NK-92 treated with Interleukin-12 subunit alpha and Interleukin-12 subunit beta, amount 100 ng/mL, for 24 hours (cell line): ENCODE data around the gene TMEM132E.

Experiments used
- DNase-seq: peaks from one replicate; lab custom pipeline; 2025; lab: John Stamatoyannopoulos, UW

TMEM132E gene

DNA sequence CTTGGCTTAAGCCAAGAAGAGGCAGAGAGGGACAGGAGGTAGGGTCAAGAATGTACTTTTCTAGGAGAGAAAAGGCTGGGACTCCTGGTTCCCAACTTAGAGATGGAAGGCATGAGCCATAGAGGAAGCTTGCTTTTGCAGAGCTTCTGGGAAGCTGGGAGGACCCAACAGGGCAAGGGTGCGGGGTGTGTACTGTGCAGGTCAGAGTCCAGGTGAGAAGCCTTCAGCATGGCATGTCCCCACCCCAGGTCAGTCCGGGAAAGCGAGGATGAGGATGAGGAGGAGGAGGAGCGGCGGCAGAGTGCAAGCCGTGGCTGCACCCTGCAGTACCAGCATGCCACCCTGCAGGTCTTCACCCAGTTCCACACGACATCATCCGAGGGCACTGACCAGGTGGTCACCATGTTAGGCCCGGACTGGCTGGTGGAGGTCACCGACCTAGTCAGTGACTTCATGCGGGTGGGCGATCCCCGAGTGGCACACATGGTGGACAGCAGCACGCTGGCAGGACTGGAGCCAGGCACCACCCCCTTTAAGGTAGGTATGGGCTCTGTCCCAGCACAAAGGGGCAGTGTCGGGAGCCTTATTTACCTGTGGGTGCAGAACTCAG lies 55.3 kb downstream of the TMEM132E start:
- no peak for DNase-seq

DNA sequence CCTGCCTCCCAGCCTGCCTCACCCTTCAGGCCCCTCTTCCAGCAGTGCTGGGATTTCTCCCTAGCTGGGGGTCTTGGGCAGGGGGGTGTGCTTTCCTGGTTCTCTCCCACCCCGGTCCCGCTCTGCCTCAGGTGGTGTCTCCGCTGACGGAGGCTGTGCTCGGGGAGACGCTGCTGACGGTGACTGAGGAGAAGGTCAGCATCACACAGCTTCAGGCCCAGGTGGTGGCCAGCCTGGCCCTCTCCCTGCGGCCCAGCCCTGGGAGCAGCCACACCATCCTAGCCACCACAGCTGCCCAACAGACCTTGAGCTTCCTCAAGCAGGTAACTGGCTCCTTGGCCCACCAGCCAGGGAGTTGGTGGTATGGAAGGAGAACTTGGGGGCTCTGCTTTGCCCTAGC lies 56.5 kb downstream of the TMEM132E start:
- no peak for DNase-seq

DNA sequence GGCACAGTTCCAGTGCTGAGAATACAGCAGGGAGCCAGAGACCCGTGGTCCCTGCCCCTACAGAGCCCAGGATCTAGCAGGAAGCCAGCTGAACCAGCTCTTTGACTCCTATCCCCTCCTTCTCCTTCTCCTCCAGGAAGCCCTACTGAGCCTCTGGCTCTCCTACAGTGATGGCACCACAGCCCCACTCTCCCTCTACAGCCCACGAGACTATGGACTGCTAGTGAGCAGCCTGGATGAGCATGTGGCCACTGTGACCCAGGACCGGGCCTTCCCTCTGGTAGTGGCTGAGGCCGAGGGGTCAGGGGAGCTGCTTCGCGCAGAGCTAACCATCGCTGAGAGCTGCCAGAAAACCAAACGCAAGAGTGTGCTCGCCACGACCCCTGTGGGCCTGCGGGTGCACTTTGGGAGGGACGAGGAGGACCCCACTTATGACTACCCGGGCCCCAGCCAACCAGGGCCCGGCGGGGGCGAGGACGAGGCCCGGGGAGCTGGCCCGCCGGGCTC lies 57.7 kb downstream of the TMEM132E start:
- DNase-seq: no peak

DNA sequence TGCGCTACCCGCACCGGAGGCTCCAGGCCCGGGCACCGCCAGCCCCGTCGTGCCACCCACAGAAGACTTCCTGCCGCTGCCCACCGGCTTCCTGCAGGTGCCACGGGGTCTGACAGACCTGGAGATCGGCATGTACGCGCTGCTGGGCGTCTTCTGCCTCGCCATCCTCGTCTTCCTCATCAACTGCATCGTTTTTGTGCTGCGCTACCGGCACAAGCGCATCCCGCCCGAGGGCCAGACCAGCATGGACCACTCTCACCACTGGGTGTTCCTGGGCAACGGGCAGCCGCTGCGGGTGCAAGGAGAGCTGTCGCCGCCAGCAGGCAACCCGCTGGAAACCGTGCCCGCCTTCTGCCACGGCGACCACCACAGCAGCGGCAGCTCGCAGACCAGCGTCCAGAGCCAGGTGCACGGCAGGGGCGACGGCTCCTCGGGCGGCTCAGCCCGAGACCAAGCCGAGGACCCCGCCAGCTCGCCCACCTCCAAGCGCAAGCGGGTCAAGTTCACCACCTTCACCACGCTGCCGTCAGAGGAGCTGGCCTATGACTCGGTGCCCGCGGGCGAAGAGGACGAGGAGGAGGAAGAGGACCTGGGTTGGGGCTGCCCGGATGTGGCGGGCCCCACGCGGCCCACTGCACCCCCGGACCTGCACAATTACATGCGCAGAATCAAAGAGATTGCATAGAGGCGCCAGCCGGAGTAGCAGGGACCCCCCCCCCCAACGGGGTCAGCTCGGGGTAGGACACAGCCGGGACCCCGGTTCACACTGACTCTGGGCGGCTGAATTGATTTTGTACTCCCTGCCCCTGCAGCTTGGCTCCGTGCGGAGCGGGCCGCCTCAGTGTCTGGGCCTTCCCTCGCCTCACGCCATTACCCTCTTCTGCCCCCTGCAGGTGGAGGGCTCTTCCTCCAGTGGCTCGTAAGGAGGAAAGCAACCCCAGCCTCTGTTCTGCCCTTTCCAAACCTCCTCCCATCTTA lies 58.5 kb downstream of the TMEM132E start:
- DNase-seq: peak; percentile 7

DNA sequence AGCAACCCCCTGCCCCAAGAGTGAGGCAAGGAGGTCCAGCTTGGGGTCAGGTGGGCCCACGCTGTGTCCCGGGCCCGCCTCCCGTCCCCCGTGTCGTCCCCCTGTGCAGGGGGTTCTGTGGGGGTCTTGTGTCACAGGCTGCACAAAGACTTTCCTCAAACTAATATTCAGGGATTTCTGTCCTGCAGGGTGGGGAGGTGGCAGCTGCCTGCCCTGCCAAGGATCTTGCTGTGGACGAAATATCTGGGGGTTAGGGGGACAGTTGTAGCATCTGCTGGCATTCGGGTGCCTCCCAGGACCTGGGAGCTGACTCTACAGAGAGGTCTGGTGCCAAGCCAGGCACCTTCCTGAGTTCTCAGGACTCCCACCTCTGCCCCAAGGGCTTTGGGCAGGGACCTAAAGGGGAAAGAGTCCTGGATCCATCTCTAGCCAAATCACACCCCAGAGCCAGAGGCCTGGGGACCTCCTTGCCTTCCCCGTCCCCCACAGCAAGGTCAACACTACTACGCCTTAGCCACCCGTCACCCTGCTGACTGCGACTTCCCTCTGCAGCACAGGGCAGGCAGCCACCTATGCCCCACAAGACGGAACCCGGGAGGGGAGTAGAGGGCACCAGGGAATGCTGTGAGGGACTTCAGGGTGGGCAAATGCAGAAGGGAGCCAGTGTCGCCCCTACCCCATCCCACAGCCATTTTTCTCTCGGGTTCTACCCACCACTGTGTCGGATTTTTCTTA lies 59.3 kb downstream of the TMEM132E start:
- DNase-seq: no peak

DNA sequence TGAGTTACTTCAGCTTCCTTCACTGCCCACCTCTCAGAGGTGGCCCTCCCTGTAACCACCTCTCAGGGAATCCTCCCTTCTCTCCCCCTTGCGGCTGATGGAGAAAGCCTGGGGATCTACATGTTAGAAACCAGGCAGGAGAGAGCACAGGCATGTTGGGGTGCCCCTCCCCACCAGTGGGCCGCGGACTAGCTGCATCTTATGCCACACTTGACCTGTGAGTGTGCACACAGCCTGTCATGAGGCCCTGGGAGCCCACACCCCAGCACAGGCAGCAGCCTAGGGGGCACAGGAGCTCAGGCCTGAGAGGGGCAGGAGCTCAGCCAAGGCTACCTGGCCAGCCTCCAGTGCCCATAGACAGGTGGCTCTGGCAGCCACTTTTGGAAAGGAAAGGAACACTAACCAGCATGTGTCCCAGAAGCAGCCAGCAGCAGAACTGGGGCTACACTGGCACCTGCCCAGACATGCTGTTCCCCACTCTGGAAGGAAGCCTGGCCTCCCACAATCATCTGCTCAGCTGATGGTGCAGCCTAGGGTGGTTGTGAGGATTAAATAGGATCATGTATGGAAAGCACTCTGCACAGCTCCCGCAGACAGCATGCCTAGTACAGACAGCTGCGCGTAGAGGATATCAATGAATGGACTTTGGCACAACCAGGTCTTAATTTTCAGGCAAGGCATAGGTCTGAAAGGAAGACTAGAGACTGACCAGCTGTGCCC lies 60.5 kb downstream of the TMEM132E start:
- no peak for DNase-seq

DNA sequence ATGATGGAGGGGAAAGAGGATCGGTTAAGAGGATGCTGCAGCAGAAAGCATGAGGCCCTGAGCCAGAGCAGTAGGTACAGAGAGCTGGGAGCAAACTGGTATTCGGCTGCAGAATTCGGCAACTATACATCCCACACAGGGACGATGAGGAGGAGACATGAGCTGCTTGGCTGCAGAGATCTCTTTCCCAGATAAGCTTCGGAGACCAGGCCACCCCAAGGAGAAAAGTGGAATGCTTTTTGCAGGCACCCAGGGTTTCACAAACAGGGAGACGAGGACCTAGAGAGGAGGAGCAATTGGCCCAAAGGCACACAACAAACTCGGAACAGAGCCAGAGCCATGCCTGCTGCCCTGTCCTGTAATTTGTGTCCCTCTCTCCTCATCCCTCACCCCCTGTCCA lies 62.0 kb downstream of the TMEM132E start:
- no peak for DNase-seq

DNA sequence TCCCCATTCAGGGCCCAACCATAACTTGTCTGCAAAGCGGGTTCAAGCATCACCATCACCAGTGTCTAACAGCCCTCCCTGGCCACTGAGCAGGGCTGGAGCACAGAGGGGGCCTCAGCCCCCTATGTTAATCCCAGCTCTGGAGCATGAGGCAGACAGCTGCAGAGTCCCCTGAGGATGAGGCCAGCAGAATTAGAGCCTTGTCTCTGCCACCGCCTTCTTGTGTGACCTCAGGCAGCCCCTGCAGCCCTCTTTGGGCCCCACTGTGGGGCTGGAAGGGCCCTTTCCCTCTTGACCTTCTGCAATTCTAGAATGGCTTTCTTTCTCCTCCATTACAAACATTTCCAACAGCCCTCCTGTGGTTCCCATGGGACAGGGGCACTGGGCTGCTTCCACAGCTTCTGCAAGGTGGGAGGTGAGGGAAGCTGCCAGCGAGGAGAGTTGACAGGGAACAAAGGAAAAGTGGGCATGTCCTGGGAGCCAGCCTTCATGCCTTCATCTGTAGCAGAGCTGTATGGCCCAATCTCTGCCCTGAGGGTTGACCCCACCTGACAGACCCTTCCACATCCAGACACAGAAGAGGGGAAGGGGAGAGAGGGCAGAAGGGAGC lies 65.7 kb downstream of the TMEM132E start:
- no peak for DNase-seq

DNA sequence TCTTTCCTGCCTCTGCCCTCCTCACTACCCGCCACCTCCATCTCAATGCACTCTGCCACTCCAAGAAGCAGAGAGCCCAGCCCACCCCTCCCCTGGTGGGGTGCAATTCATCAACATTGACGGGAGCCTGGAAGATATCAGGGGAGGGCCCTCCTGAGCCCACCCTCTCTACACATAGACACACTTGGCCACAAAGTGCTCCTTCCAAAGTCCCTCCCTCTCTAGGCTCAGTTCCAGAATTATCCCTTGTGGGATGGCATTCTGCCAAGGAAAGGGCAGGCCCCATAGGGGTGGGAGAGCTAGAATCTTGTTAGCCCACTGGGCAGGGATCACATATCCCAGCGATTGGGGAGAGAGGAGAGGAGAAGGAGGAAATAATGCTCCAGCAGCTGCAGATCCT lies 66.2 kb downstream of the TMEM132E start:
- no peak for DNase-seq

DNA sequence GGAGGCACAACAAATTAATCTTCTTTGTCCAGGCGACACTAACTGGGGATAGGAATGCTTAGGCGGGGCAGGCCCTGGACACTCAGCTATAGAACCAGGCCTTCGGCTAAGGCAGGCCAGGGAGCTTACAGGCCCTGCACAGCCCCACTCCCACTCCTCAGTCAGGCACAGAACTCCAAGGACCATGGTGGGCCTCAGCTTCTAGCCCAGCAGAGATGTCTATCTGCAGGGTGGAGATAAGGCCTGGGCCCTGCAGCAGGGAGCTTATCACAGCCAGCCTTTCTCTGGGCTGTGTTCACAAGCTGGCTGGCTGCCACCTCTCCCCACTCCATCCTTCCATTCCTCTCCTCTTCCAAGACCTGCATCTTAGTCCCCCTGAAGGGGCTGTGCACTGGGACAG lies 68.1 kb downstream of the TMEM132E start:
- no peak for DNase-seq

DNA sequence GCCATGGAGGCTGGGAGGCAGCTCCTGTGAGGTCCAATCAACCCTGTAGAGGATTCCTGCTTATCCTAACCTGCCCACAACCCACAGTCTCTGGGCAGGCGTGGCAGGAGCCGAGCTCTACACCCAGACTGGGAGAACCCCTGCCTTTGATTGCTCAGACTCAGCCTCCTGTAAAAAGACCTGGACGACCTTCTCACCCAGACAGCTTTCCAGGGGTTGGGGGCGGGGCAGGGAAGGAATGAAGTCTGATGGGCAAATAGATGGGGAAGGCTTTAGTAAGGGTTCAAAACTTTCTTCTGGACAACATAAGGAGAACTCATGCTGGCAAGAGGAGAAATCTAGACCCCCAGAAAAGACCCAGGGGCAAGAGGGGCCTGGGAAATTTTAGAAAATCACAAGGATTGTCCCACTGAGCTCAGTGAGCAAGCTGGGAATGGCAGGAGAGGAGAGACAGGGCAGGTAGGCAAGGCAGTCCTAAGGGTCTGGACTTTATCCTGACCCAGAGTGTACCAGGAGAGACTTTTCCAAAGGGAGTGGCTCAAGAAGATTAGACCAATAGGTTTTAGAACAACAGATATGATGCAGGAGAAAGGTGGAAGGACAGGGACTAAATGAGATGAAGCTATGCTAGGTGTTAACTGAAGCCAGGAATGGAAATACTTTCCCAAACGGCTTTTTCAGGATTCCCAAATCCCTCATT lies 70.8 kb downstream of the TMEM132E start:
- no peak for DNase-seq

DNA sequence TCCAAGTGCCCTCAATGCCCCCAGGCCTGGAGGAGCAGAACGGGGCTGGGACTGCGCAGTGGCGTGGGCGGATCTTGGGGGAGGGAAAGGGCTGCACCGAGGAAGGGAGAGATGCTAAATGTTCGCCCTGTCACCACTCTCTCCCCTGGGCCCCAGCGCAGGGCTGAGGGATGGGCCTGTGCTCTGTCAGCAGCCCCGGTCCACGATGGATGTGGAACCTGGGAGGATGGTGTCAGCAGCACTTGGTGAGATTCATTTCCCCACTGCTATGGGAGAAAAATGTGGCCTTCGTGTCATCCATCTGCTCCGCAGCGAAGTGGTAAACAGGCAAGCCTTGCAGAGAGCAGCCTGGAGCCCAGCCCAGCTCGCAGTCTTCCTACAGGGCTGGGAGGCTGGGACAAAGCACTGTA lies 72.0 kb downstream of the TMEM132E start:
- no peak for DNase-seq

DNA sequence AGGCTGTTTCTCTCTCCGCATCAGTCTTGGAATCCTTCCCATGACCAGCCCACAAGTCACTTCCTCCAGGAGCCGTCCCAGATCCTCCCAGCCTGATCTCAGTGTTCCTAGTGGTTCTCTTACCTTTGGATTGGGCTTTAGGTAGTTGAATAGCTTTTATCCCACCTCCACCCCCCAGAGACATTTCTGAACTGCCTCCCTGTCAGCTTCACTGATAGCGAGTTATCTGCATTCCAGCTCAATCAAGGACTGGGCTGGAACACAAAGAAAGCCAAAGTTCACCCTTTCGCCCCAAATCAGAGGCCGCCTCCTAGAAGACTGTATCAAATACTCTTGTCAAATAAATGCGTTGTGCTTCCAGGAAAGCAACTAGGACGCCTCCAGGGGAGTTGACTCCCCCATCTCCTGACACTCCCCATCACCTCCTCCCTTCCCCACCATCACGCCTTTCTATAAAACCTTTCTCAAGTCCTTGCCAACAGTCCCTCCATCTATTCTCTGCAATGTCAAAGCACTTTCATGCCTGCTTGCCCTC lies 72.7 kb downstream of the TMEM132E start:
- no peak for DNase-seq

DNA sequence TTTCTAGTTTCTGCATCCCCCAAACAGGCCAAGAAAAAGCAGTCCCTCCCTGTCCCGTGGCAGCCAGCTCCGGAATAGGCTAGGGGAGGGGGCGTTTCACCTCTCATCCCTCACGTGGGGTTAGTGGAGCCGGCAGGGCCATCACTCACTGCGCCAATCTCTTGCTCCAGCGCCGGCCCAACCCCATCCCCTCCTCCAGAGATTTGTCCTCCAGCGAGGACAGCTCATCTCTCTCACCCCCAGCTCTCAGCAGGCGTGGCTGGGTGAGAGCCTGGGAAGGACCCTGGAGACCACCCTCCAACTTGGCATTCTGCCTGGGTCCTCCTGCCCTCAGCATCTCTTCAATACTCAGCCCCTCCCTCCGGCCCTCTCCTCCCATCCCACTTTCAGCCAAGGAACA lies 74.1 kb downstream of the TMEM132E start:
- DNase-seq: no peak

DNA sequence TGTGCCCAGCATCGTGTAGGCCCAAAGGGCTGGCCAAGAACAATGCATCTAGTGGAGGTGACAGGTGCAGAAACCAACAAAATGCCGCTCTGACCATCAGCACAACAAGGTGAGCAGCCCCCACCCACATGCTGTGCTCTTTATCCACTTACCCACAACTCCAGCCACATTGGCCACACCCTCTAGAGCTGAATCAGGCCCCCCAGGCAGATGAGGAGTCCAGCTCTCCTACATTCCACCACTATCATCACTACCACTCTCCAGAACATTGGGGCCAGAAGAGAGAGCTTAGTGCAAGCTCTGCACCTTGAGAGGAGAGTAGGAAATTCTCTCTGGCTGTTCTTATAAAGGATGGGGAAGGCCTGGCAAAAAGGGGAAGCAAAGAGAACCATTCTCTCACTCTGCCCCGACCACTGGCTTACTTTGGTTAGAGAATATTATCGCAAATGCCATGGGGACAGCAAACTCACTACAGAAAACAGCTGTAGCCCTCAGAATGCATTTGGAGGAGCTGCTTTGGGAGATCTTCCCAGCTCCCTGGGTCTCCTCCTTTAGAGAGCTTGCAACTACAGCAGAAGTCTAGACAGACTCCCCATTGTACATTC lies 75.0 kb downstream of the TMEM132E start:
- no peak for DNase-seq

DNA sequence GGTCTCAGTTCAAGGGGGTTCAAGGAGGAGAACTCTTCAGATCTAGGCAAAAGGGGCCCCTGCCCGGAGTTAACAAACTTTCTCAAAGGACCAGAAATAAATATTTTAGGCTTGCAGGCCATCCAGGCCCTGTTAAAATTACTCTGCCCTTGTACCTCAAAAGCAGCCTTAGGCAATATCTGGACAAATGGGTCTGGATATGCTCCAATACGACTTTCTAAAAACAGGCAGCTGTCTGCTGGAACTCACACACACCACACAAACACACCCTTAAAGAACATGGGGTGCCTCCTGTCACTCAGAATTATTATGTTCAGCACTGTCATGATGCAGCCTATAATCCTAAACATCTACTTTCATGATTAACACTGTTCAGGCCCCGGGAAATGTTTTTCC lies 75.5 kb downstream of the TMEM132E start:
- DNase-seq: no peak

DNA sequence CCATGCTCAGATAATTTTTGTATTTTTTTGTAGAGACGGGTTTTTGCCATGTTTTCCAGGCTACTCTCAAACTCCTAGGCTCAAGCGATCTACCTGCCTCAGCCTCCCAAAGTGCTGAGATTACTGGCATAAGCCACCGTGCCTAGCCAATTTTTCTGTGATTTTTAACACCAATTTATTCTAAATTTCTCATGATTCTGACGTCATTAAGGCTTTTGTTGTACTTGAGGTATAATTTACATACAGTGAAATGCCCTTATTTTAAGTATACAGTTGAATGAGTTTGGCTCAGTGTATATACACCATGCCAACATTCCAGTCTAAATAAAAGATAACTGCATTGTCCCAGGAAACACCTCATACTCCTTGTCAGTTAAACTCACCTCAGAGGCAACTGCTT lies 77.4 kb downstream of the TMEM132E start:
- no peak for DNase-seq

DNA sequence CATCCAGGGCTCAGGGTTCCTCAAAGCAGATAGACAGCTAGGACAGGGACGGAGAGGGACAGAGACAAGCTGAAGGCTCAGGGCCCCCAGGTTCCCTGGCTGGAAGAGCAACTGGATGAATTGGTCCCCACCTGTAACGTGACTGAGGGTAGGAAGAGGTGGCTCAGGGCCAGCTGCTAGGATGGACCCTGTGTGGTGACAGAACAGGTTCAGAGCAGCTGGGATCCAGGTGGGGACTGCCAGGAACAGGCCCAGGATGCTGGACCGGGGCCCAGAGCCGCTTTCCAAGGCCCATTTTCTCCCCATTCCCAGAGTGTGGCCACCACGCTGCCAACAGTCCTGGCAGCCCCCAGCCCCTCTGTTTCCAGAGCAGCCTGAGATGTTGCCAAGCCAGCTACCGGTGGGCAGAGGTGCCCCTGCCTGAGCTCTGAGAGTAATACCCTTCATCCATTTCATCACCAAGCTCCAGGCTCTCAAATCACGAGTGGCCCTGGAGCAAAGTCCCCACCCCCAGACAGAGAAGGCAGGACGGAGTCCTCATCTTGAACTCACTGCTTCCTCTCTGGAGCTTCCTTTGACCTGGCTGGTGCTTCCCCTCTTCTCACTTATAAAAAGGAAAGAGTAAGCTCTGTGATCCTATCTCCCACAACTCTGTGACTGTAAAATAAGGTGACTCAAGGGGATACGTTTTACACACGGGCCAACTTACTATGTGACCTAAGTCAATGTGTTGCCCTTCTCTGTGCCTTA lies 79.6 kb downstream of the TMEM132E start:
- no peak for DNase-seq

DNA sequence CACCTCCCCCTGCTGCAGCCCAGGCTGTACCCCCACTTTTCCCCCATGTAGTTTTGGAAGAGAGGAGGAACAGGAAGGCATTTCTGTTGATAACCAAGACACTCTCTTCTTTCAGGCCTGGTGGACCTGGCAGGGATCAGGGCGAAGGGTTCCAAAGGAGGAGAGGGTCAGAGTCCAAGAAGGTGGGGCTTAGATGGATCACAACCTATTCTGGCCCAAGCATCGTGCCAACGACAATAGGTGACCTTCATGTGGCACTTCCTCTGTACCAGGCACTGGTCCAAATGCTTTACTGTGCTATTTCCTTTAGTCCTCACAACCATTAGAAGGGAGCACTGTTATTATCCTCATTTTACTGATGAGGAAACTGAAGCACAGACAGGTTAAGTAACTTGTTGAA lies 84.3 kb downstream of the TMEM132E start:
- no peak for DNase-seq
